Sigmoid colon (tissue), 7 donors: Measurements from ENCODE around the gene GRIK1. TPM values are rescaled to one million over a fixed set of nuclear protein-coding genes. Genes with fewer than 3 reads are reported as not detected.

Source experiments
- DNase-seq: peaks from one replicate; pipeline ENCODE4 v3.0.0-alpha.2; 2019
- H3K27ac ChIP-seq, 4 donors: fragments of 200-600 bp; sonication (generic); one replicate each; pipeline ENCODE4 v1.5.1; 2016 to 2019; ENCODE audit warnings: mild to moderate bottlenecking in 1 of 4
- H3K27me3 ChIP-seq, 3 donors: fragments of 200-600 bp; sonication (generic); one replicate each; pipeline ENCODE4 v1.5.1; 2019; ENCODE audit warnings: mild to moderate bottlenecking in 1 of 3
- H3K36me3 ChIP-seq, 4 donors: fragments of 200-600 bp; sonication (generic); one replicate each; pipeline ENCODE4 v1.5.1; 2016 to 2019
- H3K4me1 ChIP-seq, 4 donors: fragments of 200-600 bp; sonication (generic); one replicate each; pipeline ENCODE4 v1.5.1; 2017 to 2019
- H3K4me3 ChIP-seq, 4 donors: fragments of 200-600 bp; sonication (generic); one replicate each; pipeline ENCODE4 v1.5.1; 2017 to 2019; ENCODE audit warnings: mild to moderate bottlenecking in 2 of 4, moderate library complexity in 1 of 4
- H3K9me3 ChIP-seq, 4 donors: fragments of 200-600 bp in 3 of 4; sonication (generic) in 3 of 4; one replicate each; pipeline versions ENCODE4 v1.5.1 to v1.6.1; 2013 to 2019
- CTCF ChIP-seq, 4 experiments: fragments of 450-650 bp in 3 of 4; fragments of 200-600 bp in 1 of 4; IDR thresholded peaks; one replicate each; pipeline ENCODE4 v1.5.1; 2016 to 2019; ENCODE audit warnings: antibody characterized with exemption in 4 of 4, mild to moderate bottlenecking in 3 of 4, moderate library complexity in 2 of 4
- EP300 ChIP-seq, 4 donors: sonication (generic); formaldehyde crosslinking; IDR thresholded peaks; one replicate each; pipeline ENCODE4 v1.6.1; 2017; ENCODE audit warnings: antibody characterized with exemption in 4 of 4
- POLR2A ChIP-seq, 2 donors: fragments of 450-650 bp; IDR thresholded peaks; one replicate each; pipeline ENCODE4 v1.6.1; 2016; ENCODE audit warnings: antibody characterized with exemption in 2 of 2, mild to moderate bottlenecking in 2 of 2, moderate library complexity in 2 of 2
- POLR2AphosphoS5 ChIP-seq, 4 donors: sonication (generic); formaldehyde crosslinking; IDR thresholded peaks; one replicate each; pipeline ENCODE4 v1.6.1; 2017; ENCODE audit warnings: antibody characterized with exemption in 4 of 4
- WGBS, 2 donors: extraction: QIAGEN DNeasy Blood & Tissue Kit; methylation state at CpG; one replicate each; pipeline ENCODE4 v1.1.7; 2013; 5-methylcytosine and 5-hydroxymethylcytosine counted together
- intact Hi-C: fragments of 100-400 bp; cut with DNase I; formaldehyde crosslinking; loops from one replicate; pipeline ENCODE4 v1.15.1; 2023
- polyA plus RNA-seq, 3 donors: library from polyadenylated mRNA; stranded (reverse); fragments of 200-250 nt; gene quantifications; one replicate each; pipeline ENCODE4 v1.2.3, GENCODE V29; 2013
- total RNA-seq, 4 donors: library from RNA; depleted of rRNA; stranded (reverse); fragments of >200 nt; gene quantifications; one replicate each; pipeline ENCODE4 v1.1.0, GENCODE V29; 2016
- donor health status: healthy with polysubstance abuse.
- donor health status: Bipolar disorder and iron deficiency.
- donor health status: healthy.

GRIK1 gene
- total and polyA plus RNA-seq, 7 donors = under 0.01 to 0.49 (median 0.13) TPM; not detected in 4

DNA sequence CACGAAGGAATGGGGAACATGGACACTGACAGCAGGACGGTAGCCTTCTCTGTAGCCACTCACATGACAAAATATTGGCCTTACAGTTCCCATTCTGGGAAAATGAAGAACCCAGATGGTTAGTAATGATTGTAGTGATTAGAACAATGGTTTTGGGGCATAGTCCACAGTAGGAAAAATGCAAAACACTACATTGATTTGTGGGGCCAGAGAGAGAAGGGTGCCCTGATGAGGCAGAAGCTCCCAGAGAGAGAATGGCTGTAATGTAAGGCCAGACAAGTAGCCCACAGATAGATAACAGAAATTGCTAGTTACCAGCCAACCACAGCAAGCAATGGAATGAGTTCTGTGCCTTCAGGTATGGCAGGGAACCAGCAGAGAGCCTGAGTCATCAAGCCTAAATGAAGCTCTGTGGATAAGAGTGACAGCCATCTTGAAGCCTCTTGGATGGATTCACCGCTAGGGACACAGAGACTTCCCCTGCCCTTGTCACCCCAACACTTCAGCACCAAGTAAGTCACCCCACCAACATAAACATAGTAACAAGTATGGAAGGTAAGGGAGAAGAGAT is 435.0 kb downstream of the GRIK1 start:
- Histone ChIP-seq H3K4me3 (no peak overlapping the region), H3K27me3 (no peaks in the 10 kb centered on the region), H3K36me3 (no peaks in the 10 kb centered on the region), H3K9me3 (no peaks in the 10 kb centered on the region), H3K27ac (no peak overlapping the region), H3K4me1 (no peaks in the 10 kb centered on the region)
- DNase-seq = no peak
- intact Hi-C loops = no loop called here
- 67 to 82% methylated on average over 3 of the region's 3 CpGs for WGBS, 2 donors
- TF ChIP-seq POLR2A (IDR thresholded peaks at IDR 0.05) (no peak), CTCF (IDR thresholded peaks at IDR 0.05) (no peak), POLR2AphosphoS5 (IDR thresholded peaks at IDR 0.05) (no peak), EP300 (IDR thresholded peaks at IDR 0.05) (no peak)

GRCh38 chr21:29501451-29501850 is 438.3 kb downstream of the GRIK1 start:
- WGBS, 2 donors = 93% methylated on average over 1 of the region's 1 CpG
- Histone ChIP-seq H3K4me3 (no peak overlapping the region), H3K36me3 (no peaks in the 10 kb centered on the region), H3K9me3 (no peaks in the 10 kb centered on the region), H3K27ac (no peak overlapping the region), H3K4me1 (no peaks in the 10 kb centered on the region), H3K27me3 (no peaks in the 10 kb centered on the region)
- DNase-seq = no peak
- TF ChIP-seq CTCF (IDR thresholded peaks at IDR 0.05) (no peak), POLR2A (IDR thresholded peaks at IDR 0.05) (no peak), POLR2AphosphoS5 (IDR thresholded peaks at IDR 0.05) (no peak), EP300 (IDR thresholded peaks at IDR 0.05) (no peak)
- intact Hi-C loops = no loop called here

DNA sequence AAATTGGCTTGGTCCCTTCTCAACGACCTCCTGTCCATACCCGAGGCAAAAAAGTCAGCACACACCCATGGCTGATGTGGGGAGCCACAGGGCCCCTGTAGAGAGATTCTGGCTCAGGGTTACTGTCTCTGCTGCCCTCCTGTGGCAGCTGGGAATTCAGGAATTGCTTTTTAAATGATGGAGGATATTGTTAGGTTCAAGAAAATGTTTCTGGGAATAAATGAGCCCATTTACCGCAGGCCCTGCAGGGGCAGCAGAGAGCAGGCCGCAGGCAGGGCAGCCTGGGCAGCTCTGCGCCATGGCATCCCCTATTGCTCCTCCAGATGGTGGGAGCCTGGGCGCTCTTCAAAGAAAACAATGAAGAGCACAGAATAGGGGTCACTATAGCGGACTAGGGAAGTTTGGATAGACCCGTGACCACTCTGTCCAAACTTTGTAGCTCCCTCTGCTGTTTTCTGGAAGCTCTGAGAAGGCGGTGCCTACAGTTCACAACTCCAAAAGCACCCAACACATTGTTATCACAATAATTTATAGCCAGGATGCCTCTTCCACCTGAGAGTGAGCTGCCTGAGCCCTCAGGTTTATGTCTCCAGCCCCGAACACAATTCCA is 440.0 kb downstream of the GRIK1 start:
- Histone ChIP-seq H3K36me3 (no peaks in the 10 kb centered on the region), H3K9me3 (no peaks in the 10 kb centered on the region), H3K4me3 (no peak overlapping the region), H3K4me1 (no peaks in the 10 kb centered on the region), H3K27me3 (no peaks in the 10 kb centered on the region), H3K27ac (no peak overlapping the region)
- TF ChIP-seq CTCF (IDR thresholded peaks at IDR 0.05) (no peak), EP300 (IDR thresholded peaks at IDR 0.05) (no peak), POLR2A (IDR thresholded peaks at IDR 0.05) (no peak), POLR2AphosphoS5 (IDR thresholded peaks at IDR 0.05) (no peak)
- no peak for DNase-seq
- intact Hi-C loops = no loop called here
- 92% methylated on average over 10 of the region's 10 CpGs for WGBS, 2 donors

DNA sequence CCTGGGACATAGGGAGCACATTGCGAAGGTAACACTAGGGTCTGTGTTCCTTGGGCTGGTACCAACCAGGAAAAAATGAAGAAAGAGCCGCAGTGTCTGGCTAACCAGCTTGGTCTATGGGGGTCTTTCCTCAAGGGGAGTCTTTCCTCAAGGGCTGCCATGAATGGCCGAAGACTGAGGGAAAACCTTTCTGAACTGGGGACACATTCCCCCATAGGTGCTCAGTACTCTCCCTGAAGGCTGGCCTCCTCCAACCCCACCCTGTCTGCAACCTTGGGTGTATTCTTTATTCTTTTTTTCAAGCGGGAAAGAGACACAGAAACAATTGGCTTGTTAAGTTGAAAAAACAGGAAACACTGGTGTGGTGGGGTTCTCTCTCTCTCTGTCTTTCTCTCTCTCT is 440.6 kb downstream of the GRIK1 start:
- no peak for TF ChIP-seq CTCF (IDR thresholded peaks at IDR 0.05)
- TF ChIP-seq POLR2AphosphoS5 (IDR thresholded peaks at IDR 0.05) = no peak
- TF ChIP-seq EP300 (IDR thresholded peaks at IDR 0.05) = no peak
- TF ChIP-seq POLR2A (IDR thresholded peaks at IDR 0.05) = no peak
- Histone ChIP-seq H3K9me3 (no peaks in the 10 kb centered on the region), H3K4me1 (no peaks in the 10 kb centered on the region), H3K4me3 (no peak overlapping the region), H3K36me3 (no peaks in the 10 kb centered on the region), H3K27ac (no peak overlapping the region), H3K27me3 (no peaks in the 10 kb centered on the region)
- intact Hi-C loops = no loop called here
- 85 to 96% methylated on average over 4 of the region's 4 CpGs for WGBS, 2 donors
- DNase-seq = no peak

DNA sequence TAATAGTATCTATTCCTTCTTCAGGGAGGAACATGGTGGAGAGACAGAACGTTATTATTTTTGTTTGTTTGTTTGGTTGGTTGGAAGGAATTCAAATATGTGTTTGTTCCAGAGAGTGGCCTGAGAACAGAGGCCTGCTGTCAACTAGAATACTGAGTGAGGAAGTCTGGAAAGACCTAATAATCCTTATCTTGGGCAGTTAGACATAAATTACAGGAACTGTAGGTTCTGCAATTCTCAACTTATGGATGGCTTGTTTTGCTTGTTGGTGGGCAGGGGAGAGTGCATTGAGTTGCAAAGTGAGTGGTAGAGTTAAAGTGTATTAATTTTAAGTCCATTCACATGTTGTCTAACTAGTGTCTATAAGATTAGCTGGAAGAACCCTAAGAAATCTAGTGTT is 443.5 kb downstream of the GRIK1 start:
- Histone ChIP-seq H3K4me3 (no peak overlapping the region), H3K27me3 (no peaks in the 10 kb centered on the region), H3K36me3 (no peaks in the 10 kb centered on the region), H3K4me1 (no peaks in the 10 kb centered on the region), H3K27ac (no peak overlapping the region), H3K9me3 (no peaks in the 10 kb centered on the region)
- DNase-seq = no peak
- WGBS, 2 donors = 20 to 26% methylated on average over 1 of the region's 1 CpG
- no peak for TF ChIP-seq POLR2AphosphoS5 (IDR thresholded peaks at IDR 0.05)
- no peak for TF ChIP-seq EP300 (IDR thresholded peaks at IDR 0.05)
- no peak for TF ChIP-seq CTCF (IDR thresholded peaks at IDR 0.05)
- no peak for TF ChIP-seq POLR2A (IDR thresholded peaks at IDR 0.05)
- intact Hi-C loops = no loop called here
